ENCODE measurements around the gene MINDY4. TPM values are rescaled to one million over a fixed set of nuclear protein-coding genes. Genes with fewer than 3 reads are reported as not detected.

The MINDY4 gene
- total and polyA plus RNA-seq, 4 donors = 7.2 to 13.8 (median 9.1) TPM

DNA sequence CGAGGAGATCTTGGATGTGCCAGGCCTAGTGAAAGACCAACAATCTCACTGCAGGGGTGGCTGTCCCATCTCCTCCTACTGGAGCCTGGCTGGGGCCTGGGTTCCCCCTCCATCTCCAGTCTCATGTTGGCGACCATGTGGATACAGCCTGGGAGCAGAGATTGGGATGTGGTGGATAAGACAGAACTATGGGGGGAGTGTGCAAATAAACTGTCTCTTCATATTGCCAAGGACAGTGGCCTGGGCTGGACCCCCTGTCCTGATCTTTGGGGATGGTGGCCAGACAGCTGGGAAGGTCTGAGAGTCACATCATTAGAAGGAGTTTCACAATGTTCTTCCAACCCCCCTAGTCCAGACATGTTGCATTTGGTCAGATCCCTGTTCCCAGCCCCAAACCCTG lies 5.8 kb upstream of the MINDY4 start:
- Histone ChIP-seq H3K27ac (ENCODE audit: low read depth, low read length) (no peak overlapping the region), H3K4me1 (ENCODE audit: control insufficient read depth, insufficient read depth, low read length) (peaks cover 7% of the 10 kb centered on the region), H3K36me3 (ENCODE audit: control insufficient read depth, insufficient read depth, low read length) (no peaks in the 10 kb centered on the region), H3K4me3 (ENCODE audit: low read depth, low read length) (no peak overlapping the region), H3K27me3 (ENCODE audit: control insufficient read depth, insufficient read depth, low read length) (no peaks in the 10 kb centered on the region), H3K9me3 (ENCODE audit: control insufficient read depth, insufficient read depth, low read length) (no peaks in the 10 kb centered on the region)
- WGBS (ENCODE audit: insufficient coverage) = 94% methylated on average over 2 of the region's 2 CpGs
- DNase-seq (ENCODE audit: low read depth in 4 of 6, low spot score in 6 of 6) = no peak

DNA sequence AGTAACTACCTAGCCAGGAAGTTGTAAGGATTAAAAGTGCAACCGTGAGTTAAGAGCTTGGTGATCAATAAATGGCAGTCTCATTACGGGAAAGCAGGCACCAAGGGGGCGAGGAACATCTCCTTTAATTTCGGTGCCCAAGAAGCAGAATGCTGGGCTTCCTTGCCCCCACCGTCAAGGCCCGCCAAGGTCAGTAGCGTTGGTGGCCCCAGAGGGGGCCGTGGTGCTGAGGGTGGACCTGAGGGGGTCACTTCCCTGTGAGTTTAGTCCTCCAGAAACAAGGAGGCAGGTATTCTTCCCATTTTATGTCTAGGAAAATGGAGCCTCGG lies 408 bp upstream of the MINDY4 start:
- Histone ChIP-seq H3K27ac (ENCODE audit: low read depth, low read length) (peak overlapping the region; percentile 67), H3K27me3 (ENCODE audit: control insufficient read depth, insufficient read depth, low read length) (no peaks in the 10 kb centered on the region), H3K4me3 (ENCODE audit: low read depth, low read length) (peak overlapping the region; percentile 68), H3K9me3 (ENCODE audit: control insufficient read depth, insufficient read depth, low read length) (no peaks in the 10 kb centered on the region), H3K4me1 (ENCODE audit: control insufficient read depth, insufficient read depth, low read length) (peaks cover 11% of the 10 kb centered on the region), H3K36me3 (ENCODE audit: control insufficient read depth, insufficient read depth, low read length) (no peaks in the 10 kb centered on the region)
- WGBS (ENCODE audit: insufficient coverage) = 38% methylated on average over 9 of the region's 9 CpGs
- no peak for DNase-seq (ENCODE audit: low read depth in 4 of 6, low spot score in 6 of 6)

DNA sequence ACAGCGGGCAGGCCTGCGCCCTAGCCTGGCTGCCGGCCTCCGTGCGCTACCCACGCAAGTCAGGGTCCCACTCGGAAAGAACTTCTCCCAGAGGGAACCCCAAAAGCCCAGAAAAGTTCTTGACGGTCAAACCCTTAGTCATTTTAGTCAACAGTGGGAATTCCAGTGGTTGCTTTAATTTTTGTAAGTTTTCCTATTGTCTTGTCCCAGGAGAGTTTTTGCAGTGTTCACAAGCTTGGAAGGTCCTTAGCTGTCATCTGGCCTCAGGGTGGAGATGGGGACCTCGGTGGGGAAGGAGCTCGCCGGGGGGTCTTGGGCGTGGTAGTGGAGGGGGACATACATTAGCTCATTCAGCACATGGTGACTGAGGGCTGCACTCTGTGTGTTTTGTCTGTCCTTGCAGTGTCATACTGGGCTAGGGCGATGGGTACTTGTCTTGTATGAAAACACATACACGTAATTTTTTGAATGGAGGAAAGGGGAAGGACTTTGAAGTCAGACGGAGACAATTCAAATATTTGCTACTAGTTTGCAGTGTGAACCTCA lies 736 bp downstream of the MINDY4 start:
- DNase-seq (ENCODE audit: low read depth in 4 of 6, low spot score in 6 of 6) = peak in 2 of 6 donors; percentile 22 to 24
- WGBS (ENCODE audit: insufficient coverage) = 1% methylated on average over 14 of the region's 15 CpGs
- Histone ChIP-seq H3K9me3 (ENCODE audit: control insufficient read depth, insufficient read depth, low read length) (no peaks in the 10 kb centered on the region), H3K27ac (ENCODE audit: low read depth, low read length) (peak overlapping the region; percentile 57), H3K36me3 (ENCODE audit: control insufficient read depth, insufficient read depth, low read length) (no peaks in the 10 kb centered on the region), H3K27me3 (ENCODE audit: control insufficient read depth, insufficient read depth, low read length) (no peaks in the 10 kb centered on the region), H3K4me1 (ENCODE audit: control insufficient read depth, insufficient read depth, low read length) (peaks cover 11% of the 10 kb centered on the region), H3K4me3 (ENCODE audit: low read depth, low read length) (peak overlapping the region; percentile 68)

DNA sequence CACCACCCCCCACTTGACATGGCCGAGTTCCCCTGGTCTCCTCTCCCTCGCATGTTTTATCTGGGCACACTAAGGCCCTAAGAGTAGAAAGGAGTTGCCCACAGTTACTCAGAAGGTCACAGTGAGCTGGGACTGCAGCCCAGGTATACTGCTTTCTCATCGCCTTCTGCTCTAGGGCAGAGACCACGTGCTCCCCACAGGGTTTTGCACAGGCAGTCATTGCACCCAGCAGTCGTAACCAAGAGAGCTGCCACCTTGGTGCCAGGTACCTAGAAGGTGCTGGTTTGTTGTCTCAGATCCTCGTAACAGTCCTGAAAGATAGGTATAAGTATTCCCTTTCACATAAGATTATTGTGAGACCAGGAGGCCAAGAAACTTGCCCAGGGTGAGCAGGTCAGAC lies 1.8 kb downstream of the MINDY4 start:
- no peaks in the 10 kb centered on the region for H3K36me3 ChIP-seq (ENCODE audit: control insufficient read depth, insufficient read depth, low read length)
- 92% methylated on average over 4 of the region's 6 CpGs for WGBS (ENCODE audit: insufficient coverage)
- H3K27ac ChIP-seq (ENCODE audit: low read depth, low read length) = no peak overlapping the region
- DNase-seq (ENCODE audit: low read depth in 4 of 6, low spot score in 6 of 6) = no peak
- no peaks in the 10 kb centered on the region for H3K27me3 ChIP-seq (ENCODE audit: control insufficient read depth, insufficient read depth, low read length)
- no peaks in the 10 kb centered on the region for H3K9me3 ChIP-seq (ENCODE audit: control insufficient read depth, insufficient read depth, low read length)
- peaks cover 11% of the 10 kb centered on the region for H3K4me1 ChIP-seq (ENCODE audit: control insufficient read depth, insufficient read depth, low read length)
- H3K4me3 ChIP-seq (ENCODE audit: low read depth, low read length) = no peak overlapping the region

DNA sequence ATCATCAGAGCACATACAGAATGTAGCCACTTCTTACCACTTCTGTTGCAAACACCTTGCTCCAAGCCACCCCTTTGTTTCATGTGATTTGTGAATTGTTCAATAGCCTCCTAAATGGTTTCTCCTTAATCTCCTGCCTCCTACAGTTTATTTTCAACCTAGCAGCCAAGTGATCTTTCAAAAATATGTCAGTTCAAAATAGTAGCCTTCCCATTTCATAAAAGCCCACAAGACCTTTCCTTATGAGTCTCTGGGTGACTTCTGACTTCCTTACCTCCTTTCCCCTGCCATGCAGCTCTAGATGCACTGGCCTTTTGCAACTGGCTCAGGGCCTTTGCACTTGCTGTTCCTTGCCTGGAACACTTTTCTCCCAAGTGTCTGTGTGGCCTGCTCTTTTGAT lies 4.8 kb downstream of the MINDY4 start:
- H3K9me3 ChIP-seq (ENCODE audit: control insufficient read depth, insufficient read depth, low read length) = no peaks in the 10 kb centered on the region
- H3K27ac ChIP-seq (ENCODE audit: low read depth, low read length) = no peak overlapping the region
- peaks cover 6% of the 10 kb centered on the region for H3K36me3 ChIP-seq (ENCODE audit: control insufficient read depth, insufficient read depth, low read length)
- H3K4me3 ChIP-seq (ENCODE audit: low read depth, low read length) = no peak overlapping the region
- no peaks in the 10 kb centered on the region for H3K27me3 ChIP-seq (ENCODE audit: control insufficient read depth, insufficient read depth, low read length)
- peaks cover 10% of the 10 kb centered on the region for H3K4me1 ChIP-seq (ENCODE audit: control insufficient read depth, insufficient read depth, low read length)
- DNase-seq (ENCODE audit: low read depth in 4 of 6, low spot score in 6 of 6) = no peak

DNA sequence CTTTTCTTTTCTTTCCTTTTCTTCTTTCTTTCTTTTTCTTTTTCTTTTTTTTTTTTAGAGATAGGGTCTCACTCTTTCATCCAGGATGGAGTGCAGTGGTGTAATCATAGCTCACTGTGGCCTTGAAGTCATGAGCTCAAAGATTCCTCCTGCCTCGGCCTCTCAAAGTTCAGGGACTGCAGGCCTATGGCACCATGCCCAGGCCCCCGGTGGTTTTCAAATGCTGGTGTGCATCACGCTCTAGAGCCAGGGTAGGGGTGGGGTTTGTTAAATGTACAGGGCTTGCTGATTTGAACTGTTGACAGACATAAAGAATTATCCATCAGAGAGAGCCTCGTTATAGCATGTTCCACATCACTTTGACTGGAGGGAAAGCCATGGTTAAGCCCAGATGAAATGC lies 5.8 kb downstream of the MINDY4 start:
- H3K9me3 ChIP-seq (ENCODE audit: control insufficient read depth, insufficient read depth, low read length) = no peaks in the 10 kb centered on the region
- H3K4me3 ChIP-seq (ENCODE audit: low read depth, low read length) = no peak overlapping the region
- H3K36me3 ChIP-seq (ENCODE audit: control insufficient read depth, insufficient read depth, low read length) = peaks cover 8% of the 10 kb centered on the region
- no peaks in the 10 kb centered on the region for H3K27me3 ChIP-seq (ENCODE audit: control insufficient read depth, insufficient read depth, low read length)
- H3K27ac ChIP-seq (ENCODE audit: low read depth, low read length) = no peak overlapping the region
- DNase-seq (ENCODE audit: low read depth in 4 of 6, low spot score in 6 of 6) = no peak
- H3K4me1 ChIP-seq (ENCODE audit: control insufficient read depth, insufficient read depth, low read length) = peaks cover 5% of the 10 kb centered on the region
- WGBS (ENCODE audit: insufficient coverage) = 88% methylated on average over 2 of the region's 4 CpGs

DNA sequence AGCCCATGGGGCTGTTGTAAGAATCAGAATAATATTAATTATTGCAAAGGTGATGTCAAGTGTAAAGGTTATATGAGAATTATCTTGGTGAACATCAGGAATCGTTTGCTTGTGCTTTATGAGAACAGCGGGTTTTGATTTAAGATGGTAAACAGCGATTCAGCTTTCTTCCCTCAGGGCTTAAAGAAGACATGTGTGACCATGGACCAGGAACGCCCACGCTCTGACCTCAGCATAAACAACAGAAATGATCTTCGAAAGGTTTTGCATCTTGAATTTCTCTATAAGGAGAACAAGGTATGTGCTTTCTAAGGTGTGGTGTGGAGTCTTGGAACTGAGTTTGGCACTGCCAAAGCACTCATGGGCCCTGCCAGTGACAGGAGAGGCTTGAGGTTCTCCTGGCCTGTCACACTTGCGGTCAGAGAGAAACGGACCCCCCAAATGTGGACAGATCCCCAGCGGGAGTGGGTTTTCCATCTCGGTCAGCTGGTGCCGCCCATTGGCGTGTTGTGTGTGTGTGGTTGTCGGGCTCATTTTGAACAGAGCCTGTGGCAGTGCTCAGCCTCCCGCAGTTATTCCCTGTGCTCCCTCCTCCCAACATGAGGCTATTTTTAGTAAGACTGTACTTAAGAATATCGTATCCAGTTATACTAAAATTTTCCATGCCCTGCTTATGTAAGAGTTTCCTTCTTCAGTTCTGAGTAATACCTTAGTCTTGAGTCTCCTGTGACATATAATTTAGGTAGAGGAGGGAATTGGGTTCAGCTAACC lies 7.2 kb downstream of the MINDY4 start:
- no peak overlapping the region for H3K27ac ChIP-seq (ENCODE audit: low read depth, low read length)
- no peak for DNase-seq (ENCODE audit: low read depth in 4 of 6, low spot score in 6 of 6)
- 95% methylated on average over 11 of the region's 15 CpGs for WGBS (ENCODE audit: insufficient coverage)
- H3K36me3 ChIP-seq (ENCODE audit: control insufficient read depth, insufficient read depth, low read length) = peaks cover 12% of the 10 kb centered on the region
- no peaks in the 10 kb centered on the region for H3K27me3 ChIP-seq (ENCODE audit: control insufficient read depth, insufficient read depth, low read length)
- H3K9me3 ChIP-seq (ENCODE audit: control insufficient read depth, insufficient read depth, low read length) = no peaks in the 10 kb centered on the region
- H3K4me3 ChIP-seq (ENCODE audit: low read depth, low read length) = no peak overlapping the region
- peaks cover 4% of the 10 kb centered on the region for H3K4me1 ChIP-seq (ENCODE audit: control insufficient read depth, insufficient read depth, low read length)

DNA sequence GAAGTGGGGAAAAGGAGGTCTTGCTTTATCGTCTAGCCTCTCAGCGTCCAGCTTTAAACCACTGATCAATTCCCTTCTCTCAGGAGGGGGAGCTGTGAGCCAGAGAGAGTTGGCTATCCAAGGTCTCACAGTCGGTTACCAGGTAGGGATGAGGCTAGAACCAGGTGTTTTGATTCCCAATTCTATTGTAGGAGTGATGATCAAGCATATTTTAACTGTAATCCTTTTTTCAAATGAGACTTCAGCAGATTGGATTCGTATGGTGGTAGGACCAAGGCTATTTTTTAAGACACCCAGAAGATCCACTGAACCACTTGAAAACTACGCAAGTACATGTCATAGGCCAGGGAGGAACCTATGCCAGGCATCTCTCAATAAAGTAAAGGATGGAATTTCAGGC lies 8.4 kb downstream of the MINDY4 start:
- peaks cover 17% of the 10 kb centered on the region for H3K36me3 ChIP-seq (ENCODE audit: control insufficient read depth, insufficient read depth, low read length)
- no peak overlapping the region for H3K27ac ChIP-seq (ENCODE audit: low read depth, low read length)
- H3K27me3 ChIP-seq (ENCODE audit: control insufficient read depth, insufficient read depth, low read length) = no peaks in the 10 kb centered on the region
- DNase-seq (ENCODE audit: low read depth in 4 of 6, low spot score in 6 of 6) = no peak
- H3K9me3 ChIP-seq (ENCODE audit: control insufficient read depth, insufficient read depth, low read length) = no peaks in the 10 kb centered on the region
- WGBS (ENCODE audit: insufficient coverage) = 67% methylated on average over 1 of the region's 5 CpGs
- H3K4me1 ChIP-seq (ENCODE audit: control insufficient read depth, insufficient read depth, low read length) = peaks cover 4% of the 10 kb centered on the region
- no peak overlapping the region for H3K4me3 ChIP-seq (ENCODE audit: low read depth, low read length)

DNA sequence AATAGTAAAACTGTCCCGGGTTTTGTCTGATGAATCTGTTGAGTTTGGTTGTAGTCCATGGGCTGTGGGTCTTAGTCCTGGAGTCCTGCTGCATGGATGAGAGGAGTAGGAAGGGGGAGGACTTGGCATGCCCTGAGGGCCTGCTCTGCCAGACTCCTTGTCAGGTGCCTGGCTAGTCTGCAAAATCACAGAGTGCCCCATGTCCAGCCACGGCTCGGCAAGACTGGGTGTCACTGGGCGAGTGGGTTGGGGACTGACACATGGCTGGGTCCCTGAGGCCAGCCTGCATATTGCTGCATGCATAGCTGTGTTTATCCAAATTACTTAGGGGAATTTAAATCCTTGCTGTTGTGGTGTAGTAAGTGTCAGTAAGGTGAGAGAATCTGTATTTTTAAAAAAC lies 9.7 kb downstream of the MINDY4 start:
- no peaks in the 10 kb centered on the region for H3K9me3 ChIP-seq (ENCODE audit: control insufficient read depth, insufficient read depth, low read length)
- H3K4me1 ChIP-seq (ENCODE audit: control insufficient read depth, insufficient read depth, low read length) = peaks cover 4% of the 10 kb centered on the region
- peaks cover 23% of the 10 kb centered on the region for H3K36me3 ChIP-seq (ENCODE audit: control insufficient read depth, insufficient read depth, low read length)
- DNase-seq (ENCODE audit: low read depth in 4 of 6, low spot score in 6 of 6) = no peak
- WGBS (ENCODE audit: insufficient coverage) = 81% methylated on average over 4 of the region's 4 CpGs
- no peaks in the 10 kb centered on the region for H3K27me3 ChIP-seq (ENCODE audit: control insufficient read depth, insufficient read depth, low read length)
- no peak overlapping the region for H3K27ac ChIP-seq (ENCODE audit: low read depth, low read length)
- no peak overlapping the region for H3K4me3 ChIP-seq (ENCODE audit: low read depth, low read length)

DNA sequence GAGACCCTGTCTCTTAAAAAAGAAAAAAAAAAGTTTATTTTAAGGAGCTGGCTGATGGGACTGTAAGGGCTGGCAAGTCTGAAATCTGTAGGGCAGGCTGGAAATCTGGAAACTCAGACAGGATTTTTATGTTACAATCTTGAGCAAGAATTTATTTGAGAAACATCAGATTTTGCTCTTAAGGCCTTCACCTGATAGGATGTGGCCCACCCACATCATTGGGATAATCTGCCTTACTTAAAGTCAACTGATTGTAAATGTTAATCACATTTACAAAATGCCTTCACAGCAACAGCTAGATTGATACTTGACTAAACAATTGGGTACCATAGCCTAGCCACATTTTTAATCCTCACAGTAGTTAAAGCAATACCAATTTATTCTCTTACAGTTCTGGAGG lies 11.5 kb downstream of the MINDY4 start:
- no peak for DNase-seq (ENCODE audit: low read depth in 4 of 6, low spot score in 6 of 6)
- Histone ChIP-seq H3K4me1 (ENCODE audit: control insufficient read depth, insufficient read depth, low read length) (peaks cover 4% of the 10 kb centered on the region), H3K9me3 (ENCODE audit: control insufficient read depth, insufficient read depth, low read length) (no peaks in the 10 kb centered on the region), H3K4me3 (ENCODE audit: low read depth, low read length) (no peak overlapping the region), H3K36me3 (ENCODE audit: control insufficient read depth, insufficient read depth, low read length) (peaks cover 26% of the 10 kb centered on the region), H3K27me3 (ENCODE audit: control insufficient read depth, insufficient read depth, low read length) (no peaks in the 10 kb centered on the region), H3K27ac (ENCODE audit: low read depth, low read length) (no peak overlapping the region)

Data from spinal cord (tissue), 10 donors.